OCI-LY1 (cell line): ENCODE results near the gene HRK.

Experiments
- CTCF ChIP-seq: fragments of 200-600 bp; sonication (generic), shearing (Covaris generic); IDR thresholded peaks from 2 replicates; pipeline ENCODE4 v1.5.1; 2017; ENCODE audit warnings: mild to moderate bottlenecking, antibody characterized with exemption, low read length, moderate library complexity, mixed read lengths
- EZH2 ChIP-seq: fragments of 200-600 bp; sonication (generic), shearing (Covaris generic); IDR thresholded peaks from 2 replicates; pipeline ENCODE4 v1.8.0; 2017; ENCODE audit warnings: borderline replicate concordance, mixed run types, mild to moderate bottlenecking, antibody characterized with exemption, low read length, moderate library complexity, mixed read lengths

GRCh38 chr12:116860263-116860662 is 21.0 kb downstream of the HRK start:
- no peak for TF ChIP-seq CTCF
- TF ChIP-seq EZH2 = no peak
